GM12801 (cell line): ENCODE measurements around the gene CMPK2.
A peak's percentile ranks its signal among the peaks of the same experiment; 100 is the strongest.

Experiments
- CTCF ChIP-seq: IDR thresholded peaks from one replicate; pipeline ENCODE4 v1.5.1; 2011; ENCODE audit warnings: control low read depth; ENCODE audit not compliant: insufficient read length; ENCODE audit errors: extremely low read depth

The CMPK2 gene

GRCh38 chr2:6908291-6908690, 42.6 kb upstream of the CMPK2 start:
- TF ChIP-seq CTCF, result no peak

- no peak for TF ChIP-seq CTCF
Observed at GRCh38 chr2:6906165-6906741, 40.5 kb upstream of the CMPK2 start.

GRCh38 chr2:6905668-6906067, 40.0 kb upstream of the CMPK2 start:
- no peak for TF ChIP-seq CTCF

- TF ChIP-seq CTCF, result peak; percentile 10
Observed at GRCh38 chr2:6896930-6897759, 31.4 kb upstream of the CMPK2 start.

- TF ChIP-seq CTCF, result no peak
Observed at GRCh38 chr2:6893876-6894482, 28.3 kb upstream of the CMPK2 start.

GRCh38 chr2:6888724-6889123, 23.0 kb upstream of the CMPK2 start:
- no peak for TF ChIP-seq CTCF

- TF ChIP-seq CTCF, result no peak
Observed at GRCh38 chr2:6887751-6888192, 22.1 kb upstream of the CMPK2 start.
